Daoy (cell line): ENCODE results near the gene PLXNA1. TPM values are rescaled to one million over a fixed set of nuclear protein-coding genes. Genes with fewer than 3 reads are reported as not detected.

Source experiments
- DNase-seq: peaks from one replicate; pipeline ENCODE4 v3.0.0-alpha.2; 2015; ENCODE audit warnings: low read depth
- total RNA-seq: library from RNA; depleted of rRNA; stranded (reverse); fragments of >200 nt; shearing (Covaris generic); gene quantifications from 2 replicates; pipeline ENCODE4 v1.2.3, GENCODE V29; 2014

PLXNA1 gene
- total RNA-seq, 1 experiment from 2014 or later: 28.4 TPM

DNA sequence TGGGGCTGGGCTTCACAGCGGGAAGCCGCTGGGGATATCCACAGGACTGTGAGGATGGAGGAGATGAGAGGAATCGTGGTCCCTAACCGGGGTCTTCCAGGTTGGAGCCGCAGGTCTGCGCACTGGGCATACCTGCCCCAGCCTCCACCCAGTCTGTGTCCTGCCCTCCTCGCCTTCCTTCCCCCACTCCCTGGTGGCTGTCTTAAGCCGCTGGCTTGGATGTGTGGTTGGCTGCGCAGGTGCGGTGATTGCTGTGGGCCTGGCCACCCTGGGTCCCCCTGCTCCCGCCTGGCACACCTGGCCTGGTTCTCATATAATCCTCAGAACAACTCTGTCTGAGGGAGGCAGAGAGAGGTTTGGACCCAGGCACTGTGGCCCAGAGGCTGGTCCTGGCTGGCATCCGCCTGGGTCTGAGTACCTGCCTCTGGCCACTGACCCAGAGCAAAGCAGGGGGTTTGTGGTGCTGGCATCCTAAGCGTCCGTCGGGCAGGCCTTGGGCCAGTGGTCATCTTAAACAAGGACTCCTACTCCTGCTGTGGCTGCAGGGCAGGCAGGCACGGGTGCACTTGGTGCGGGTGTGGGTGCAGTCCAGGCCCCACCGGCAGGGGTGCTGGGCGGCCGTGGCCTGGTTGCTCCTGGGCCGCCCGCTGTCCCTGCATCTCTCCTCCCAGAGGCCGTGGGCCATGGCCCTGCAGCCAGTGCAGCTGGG, 18.7 kb downstream of the PLXNA1 start:
- DNase-seq: no peak

DNA sequence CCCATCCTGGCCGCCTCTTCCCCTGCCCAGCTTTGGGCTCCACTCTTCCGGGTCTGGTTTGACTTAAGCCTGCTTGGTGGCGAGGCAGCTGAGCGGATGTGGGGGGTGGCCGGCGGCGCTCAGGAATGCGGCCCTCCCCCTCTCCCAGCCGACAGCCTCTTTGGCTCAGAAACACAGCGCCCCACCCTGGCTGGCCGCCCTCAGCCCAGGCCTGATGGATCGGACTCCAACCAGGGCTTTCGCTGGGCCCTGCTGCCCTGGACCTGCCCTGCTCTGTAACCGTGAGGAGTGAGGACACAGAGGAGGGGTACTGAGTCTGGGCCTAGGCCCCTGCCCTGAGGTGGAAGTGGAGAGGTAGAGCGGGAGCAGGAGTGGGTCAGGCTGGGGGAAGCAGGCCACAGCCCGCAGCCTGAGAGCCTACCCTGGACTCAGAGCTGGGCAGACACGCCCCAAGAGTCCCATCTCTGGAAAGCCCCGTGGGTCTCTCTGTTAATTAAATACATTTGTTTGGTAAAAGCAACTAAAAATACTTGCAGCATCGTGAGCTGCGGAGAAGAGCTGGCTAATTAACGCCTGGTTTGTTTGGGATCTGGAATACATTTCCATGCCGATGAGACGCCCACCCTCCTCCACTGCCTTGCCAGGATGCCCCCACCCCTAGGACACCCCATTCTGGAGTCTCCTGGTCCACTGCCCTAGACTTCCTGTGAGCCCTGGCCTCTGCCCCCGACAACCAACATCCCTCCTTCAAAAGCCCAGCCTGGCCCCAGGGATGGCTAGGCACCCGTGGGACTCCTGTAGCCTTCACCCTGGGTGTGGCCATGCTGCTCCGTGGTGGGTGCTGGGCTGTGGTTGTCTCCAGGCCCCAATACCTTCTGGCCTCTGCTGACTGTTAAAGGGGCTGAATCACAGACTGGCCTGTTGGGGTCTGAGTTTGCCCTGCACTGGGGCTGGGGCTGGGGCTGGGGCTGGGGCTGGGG, 19.6 kb downstream of the PLXNA1 start:
- peak; percentile 95 for DNase-seq

GRCh38 chr3:127003175-127003555, 20.2 kb downstream of the PLXNA1 start:
- no peak for DNase-seq

- DNase-seq: no peak
These were observed 20.8 kb downstream of the PLXNA1 start for GRCh38 chr3:127003601-127004280.

DNA sequence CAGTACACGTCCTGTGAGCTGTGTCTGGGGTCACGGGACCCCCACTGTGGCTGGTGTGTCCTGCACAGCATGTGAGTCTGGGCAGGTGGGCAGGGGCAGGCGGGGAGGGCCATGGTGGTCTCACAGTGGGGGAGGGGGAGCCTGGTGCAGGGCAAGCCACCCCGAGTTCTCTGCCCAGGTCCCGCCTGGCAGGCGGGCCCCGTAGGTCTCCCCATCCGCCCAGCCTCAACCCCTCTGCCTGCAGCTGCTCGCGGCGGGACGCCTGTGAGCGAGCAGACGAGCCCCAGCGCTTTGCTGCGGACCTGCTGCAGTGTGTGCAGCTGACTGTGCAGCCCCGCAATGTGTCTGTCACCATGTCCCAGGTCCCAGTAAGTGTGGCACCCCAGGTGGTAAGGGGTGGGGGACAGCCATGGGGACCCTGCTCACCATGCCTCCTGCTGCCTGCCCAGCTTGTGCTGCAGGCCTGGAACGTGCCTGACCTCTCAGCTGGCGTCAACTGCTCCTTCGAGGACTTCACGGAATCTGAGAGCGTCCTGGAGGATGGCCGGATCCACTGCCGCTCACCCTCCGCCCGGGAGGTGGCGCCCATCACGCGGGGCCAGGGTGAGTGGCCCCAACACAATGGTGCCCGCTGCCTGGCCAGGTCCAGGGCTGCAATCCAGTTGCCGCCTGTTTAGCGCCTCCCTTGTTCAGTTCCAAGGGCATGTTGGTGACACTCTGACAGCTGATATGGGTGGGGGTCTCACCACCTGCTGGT, 21.9 kb downstream of the PLXNA1 start:
- no peak for DNase-seq

DNA sequence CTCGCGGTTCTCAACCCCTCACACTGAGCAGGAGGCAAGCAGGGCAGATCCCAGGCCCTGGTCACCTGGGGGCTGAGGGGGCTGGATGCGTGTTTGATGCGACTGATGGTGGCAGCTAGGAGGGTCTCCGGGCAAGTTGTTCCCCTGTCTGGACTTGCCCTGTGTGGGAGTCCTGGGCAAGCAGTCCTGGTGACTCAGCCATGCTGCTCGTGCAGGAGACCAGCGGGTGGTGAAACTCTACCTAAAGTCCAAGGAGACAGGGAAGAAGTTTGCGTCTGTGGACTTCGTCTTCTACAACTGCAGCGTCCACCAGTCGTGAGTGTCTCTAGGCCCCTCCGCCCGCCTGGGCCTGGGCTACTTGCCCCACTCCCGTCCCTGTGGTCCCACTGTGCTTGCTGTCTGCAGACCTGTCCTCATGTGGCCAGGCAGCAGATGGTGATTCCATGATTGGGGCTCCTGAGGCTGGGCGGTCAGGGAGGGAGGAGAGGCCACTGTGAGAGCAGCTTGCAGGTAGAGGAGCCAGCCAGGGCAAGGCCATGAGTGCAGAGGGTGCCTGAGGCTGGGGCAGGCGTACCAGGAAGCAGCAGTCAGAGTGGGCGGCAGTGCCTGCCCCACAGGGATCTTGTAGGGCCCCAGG, 23.1 kb downstream of the PLXNA1 start:
- no peak for DNase-seq

GRCh38 chr3:127006781-127007436, 24.0 kb downstream of the PLXNA1 start:
- DNase-seq: no peak

DNA sequence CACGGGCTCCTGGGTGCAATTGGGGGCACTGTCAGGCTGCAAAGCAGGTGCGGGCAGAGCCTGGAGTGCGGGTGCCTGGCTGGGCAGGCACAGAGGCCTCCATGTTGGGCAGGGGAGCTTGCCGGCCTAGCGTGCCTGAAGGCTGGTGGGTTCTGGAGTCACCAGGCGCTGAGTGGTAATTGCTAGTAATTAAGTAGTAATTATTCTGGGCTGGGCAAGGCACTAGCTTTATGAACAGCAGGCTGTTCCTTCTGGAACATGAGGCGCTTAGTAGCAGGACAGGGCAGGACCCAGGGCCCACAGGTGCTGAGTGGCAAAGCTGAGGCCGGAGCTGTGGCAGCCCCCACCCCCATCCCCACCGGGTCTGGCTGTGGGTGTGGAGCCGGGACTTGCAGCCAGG, 25.3 kb downstream of the PLXNA1 start:
- no peak for DNase-seq

DNA sequence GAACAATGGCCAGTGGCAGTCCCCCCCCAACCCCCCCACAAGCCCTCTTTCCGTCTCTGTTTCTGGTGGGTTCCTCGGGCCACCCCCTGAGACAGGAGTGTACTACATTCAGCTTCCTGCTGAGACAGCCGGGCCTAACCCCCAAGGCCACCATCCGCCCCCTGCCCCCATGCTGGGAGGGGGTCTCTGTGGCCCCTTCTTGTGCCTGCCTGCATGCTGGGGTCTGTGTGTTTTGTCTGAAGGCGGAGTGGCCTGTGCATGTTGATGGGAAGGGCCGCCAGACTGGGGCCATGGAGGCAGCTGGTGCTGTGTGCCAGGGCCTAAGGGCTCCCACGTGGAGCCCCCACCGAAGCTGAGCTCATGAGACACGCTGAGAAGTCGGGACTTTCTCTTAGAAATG, 26.6 kb downstream of the PLXNA1 start:
- no peak for DNase-seq

DNA sequence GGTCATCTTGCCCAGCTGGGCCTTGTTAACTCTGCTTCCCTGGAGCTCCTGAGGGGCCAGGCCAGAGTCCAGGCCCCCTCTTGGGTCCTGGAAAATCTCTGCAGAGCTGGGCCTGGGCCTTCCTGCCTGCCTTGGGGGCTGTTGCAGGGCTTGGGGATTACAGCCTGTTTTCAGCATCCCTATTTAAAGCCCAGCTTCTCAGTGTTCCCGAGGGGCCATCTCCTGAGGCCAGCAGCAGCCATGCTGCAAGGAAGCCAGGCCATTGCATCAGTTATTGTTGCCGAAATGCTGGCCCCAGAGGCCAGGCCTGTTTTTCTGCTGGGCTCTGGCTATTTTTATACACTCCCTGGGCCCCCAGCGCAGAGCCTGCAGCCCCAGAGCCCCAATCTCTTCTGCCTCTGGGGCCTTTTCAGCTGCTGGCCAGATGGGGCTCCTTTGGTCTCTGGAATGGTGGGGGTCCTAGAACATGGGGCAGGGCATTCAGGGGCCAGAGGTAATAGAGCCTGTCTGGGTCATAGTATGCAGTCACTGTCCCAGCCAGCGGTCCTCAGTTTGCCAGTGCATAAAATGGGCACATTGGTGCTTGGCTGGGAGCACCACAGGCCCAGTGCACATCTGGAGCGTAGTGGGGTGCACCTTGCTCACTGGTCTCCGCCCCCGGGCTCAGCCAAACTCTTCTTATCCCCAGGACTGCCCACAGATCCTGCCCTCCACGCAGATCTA, 28.5 kb downstream of the PLXNA1 start:
- DNase-seq: no peak

DNA sequence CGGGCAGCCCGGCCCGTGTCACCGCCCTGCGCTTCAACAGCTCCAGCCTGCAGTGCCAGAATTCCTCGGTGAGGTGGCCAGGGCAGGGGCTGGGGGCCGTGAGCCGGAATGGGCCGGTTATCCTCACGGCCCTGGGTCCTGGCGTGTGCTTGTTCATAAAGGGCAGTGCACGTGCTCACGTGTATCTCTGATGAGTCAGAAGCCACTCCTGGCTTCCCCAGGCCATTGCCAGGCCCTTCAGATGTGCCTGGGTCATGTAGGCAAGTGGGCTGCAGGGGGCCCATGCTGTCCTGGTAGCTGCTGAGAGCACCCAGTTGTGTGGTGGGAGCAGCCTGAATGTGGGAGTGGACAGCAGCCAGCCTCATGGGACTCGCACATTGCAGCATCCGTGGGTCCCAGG, 29.2 kb downstream of the PLXNA1 start:
- peak; percentile 27 for DNase-seq

DNA sequence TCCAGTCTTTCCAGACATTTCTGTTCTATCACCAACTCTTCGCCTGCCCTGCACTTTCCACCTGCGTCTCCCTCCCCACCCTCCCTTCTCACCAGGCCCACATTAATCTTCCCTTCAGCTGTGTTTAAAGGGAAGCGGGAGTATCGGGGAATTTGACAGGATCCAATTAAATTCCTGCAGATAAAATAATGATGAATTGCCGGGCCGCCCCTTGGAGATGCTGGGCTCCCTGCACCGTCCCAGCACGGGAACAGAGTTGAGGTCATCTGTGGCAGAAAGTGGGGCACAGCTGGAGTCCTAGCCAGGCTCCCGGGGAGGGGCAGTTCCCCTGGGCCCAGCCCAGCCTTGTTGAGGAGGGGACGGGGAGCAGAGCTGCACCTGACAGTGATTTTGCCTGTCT, 30.3 kb downstream of the PLXNA1 start:
- no peak for DNase-seq

GRCh38 chr3:127013758-127014535, 31.0 kb downstream of the PLXNA1 start:
- no peak for DNase-seq

- no peak for DNase-seq
These were observed 31.8 kb downstream of the PLXNA1 start for GRCh38 chr3:127014536-127015281.

GRCh38 chr3:127015282-127016042, 32.5 kb downstream of the PLXNA1 start:
- DNase-seq: no peak

DNA sequence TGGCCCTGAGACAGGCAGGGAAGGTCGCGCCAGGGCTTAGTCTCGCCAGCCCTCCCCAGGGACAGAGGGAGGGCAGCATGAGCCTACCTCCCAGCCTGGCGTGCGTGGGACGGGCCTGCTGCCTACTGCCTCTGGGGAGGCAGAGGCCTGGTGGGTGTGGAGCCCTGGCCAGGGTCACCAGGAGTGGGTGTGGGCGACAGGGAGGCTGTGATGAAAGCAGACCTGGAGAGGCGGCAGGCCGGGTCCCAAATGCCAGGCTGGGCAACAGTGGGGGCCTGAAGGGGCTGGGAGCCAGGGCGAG, 33.1 kb downstream of the PLXNA1 start:
- no peak for DNase-seq

DNA sequence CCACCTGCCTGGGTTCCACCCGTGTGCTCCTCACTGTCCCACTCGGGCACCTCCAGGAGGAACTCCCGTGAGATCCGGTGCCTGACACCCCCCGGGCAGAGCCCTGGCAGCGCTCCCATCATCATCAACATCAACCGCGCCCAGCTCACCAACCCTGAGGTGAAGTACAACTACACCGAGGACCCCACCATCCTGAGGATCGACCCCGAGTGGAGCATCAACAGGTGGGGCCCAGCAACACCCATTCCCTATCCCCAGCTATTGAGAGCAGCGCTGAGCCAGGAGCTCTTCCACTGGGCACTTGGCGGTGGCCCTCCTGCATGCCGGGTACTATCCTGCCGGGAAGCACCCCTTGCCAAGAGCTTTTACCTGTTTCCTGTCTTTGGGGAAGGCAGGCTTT, 33.5 kb downstream of the PLXNA1 start:
- no peak for DNase-seq

- no peak for DNase-seq
These were observed 34.3 kb downstream of the PLXNA1 start for GRCh38 chr3:127017229-127017628.
